K562 (cell line): Measurements from ENCODE around the gene MAPRE2. TPM values are rescaled to one million over a fixed set of nuclear protein-coding genes. Genes with fewer than 3 reads are reported as not detected.

ENCODE experiments used
- ATAC-seq: fragments of 200-7000 bp; cut with Tn5 transposase; 3 replicates; pipeline ENCODE4 v1.9.1; 2020; ENCODE audit warnings: moderate library complexity
- BruUV-seq: library from RNA; stranded (reverse); fragments of 400-500 nt; replicated peaks from 2 replicates; lab custom pipeline; 2021; lab: Mats Ljungman, UMichigan
- CTCF ChIA-PET: fragments of 300-600 bp; formaldehyde crosslinking; extraction: SDS; loops from one replicate; lab custom pipeline; 2021; ENCODE audit warnings: low intra/inter-chr PET ratio; lab: Yijun Ruan, JAX
- POLR2A ChIA-PET: fragments of 300-600, 350-650 bp; sonication (Branson Sonifier 250); formaldehyde crosslinking; extraction: SDS; loops from one replicate; lab custom pipeline; 2021; ENCODE audit warnings: antibody characterized with exemption, inconsistent platforms; lab: Yijun Ruan, JAX
- DNase-seq, 4 experiments: peaks; one replicate each; pipeline versions ENCODE4 v3.0.0 to v3.0.0-alpha.2; 2011 to 2018; ENCODE audit warnings: low spot score in 3 of 4, mixed read lengths in 3 of 4; ENCODE audit errors: extremely low read depth in 1 of 4
- FAIRE-seq: peaks from 2 replicates; lab custom pipeline; 2011; peaks lifted over from hg19 to GRCh38; lab: Jason Lieb, UNC
- H2AFZ ChIP-seq: 2 replicates; pipeline ENCODE4 v1.6.0; 2011; ENCODE audit warnings: low read depth, low read length, control low read depth, inconsistent platforms
- H3K27ac ChIP-seq: fragments of 200-600 bp; 3 replicates; pipeline ENCODE4 v1.8.0; 2011; ENCODE audit warnings: low read depth, mild to moderate bottlenecking, control low read depth, inconsistent platforms, low read length, moderate library complexity, mixed read lengths; ENCODE audit errors: extremely low read depth
- H3K27me3 ChIP-seq, 2 experiments: fragments of 300-600 bp in 1 of 2; 2 replicates in 1 of 2; 3 replicates in 1 of 2; pipeline versions ENCODE4 v1.6.0 to v1.8.0; 2011; ENCODE audit warnings: inconsistent platforms in 2 of 2, low read length in 2 of 2, mild to moderate bottlenecking in 1 of 2, mixed read lengths in 1 of 2, moderate library complexity in 1 of 2; ENCODE audit not compliant: control insufficient read depth in 2 of 2, insufficient read depth in 2 of 2
- H3K36me3 ChIP-seq: fragments of 300-600 bp; 3 replicates; pipeline ENCODE4 v1.8.0; 2011; ENCODE audit warnings: mild to moderate bottlenecking, low read length, inconsistent platforms; ENCODE audit not compliant: control insufficient read depth, insufficient read depth
- H3K4me1 ChIP-seq, 2 experiments: fragments of 200-600 bp in 1 of 2; replicated peaks in 1 of 2; 2 replicates in 1 of 2; 3 replicates in 1 of 2; pipeline versions ENCODE4 v1.5.1 to v1.8.0; 2011; ENCODE audit warnings: inconsistent platforms in 2 of 2, low read length in 2 of 2, mild to moderate bottlenecking in 1 of 2, mixed read lengths in 1 of 2, moderate library complexity in 1 of 2; ENCODE audit not compliant: control insufficient read depth in 2 of 2, insufficient read depth in 2 of 2
- H3K4me2 ChIP-seq: 2 replicates; pipeline ENCODE4 v1.6.1; 2011; ENCODE audit warnings: low read length, control low read depth, inconsistent platforms, mixed read lengths; ENCODE audit not compliant: insufficient read depth
- H3K4me3 ChIP-seq: fragments of 200-600 bp; sonication (generic), shearing (Covaris generic); 2 replicates; pipeline ENCODE4 v1.5.1; 2016; ENCODE audit warnings: control low read depth, inconsistent platforms
- H3K79me2 ChIP-seq: fragments of 200-600 bp; 3 replicates; pipeline ENCODE4 v1.8.0; 2011; ENCODE audit warnings: low read length, inconsistent platforms; ENCODE audit not compliant: control insufficient read depth, insufficient read depth
- H3K9ac ChIP-seq, 2 experiments: 2 replicates each; pipeline versions ENCODE4 v1.6.0 to v1.6.1; 2011; ENCODE audit warnings: low read depth in 2 of 2, low read length in 2 of 2, control low read depth in 1 of 2, inconsistent platforms in 1 of 2, mild to moderate bottlenecking in 1 of 2, mixed read lengths in 1 of 2; ENCODE audit not compliant: insufficient read depth in 1 of 2
- H3K9me1 ChIP-seq: one replicate; pipeline ENCODE4 v1.6.0; 2011; ENCODE audit warnings: inconsistent platforms, mild to moderate bottlenecking, low read length, moderate library complexity; ENCODE audit not compliant: control insufficient read depth, insufficient read depth
- H3K9me3 ChIP-seq: replicated peaks from 2 replicates; pipeline ENCODE4 v1.5.1; 2011; ENCODE audit warnings: low read depth, low read length, inconsistent platforms; ENCODE audit not compliant: control insufficient read depth, insufficient read depth
- H4K20me1 ChIP-seq: replicated peaks from 2 replicates; pipeline ENCODE4 v1.6.1; 2011; ENCODE audit warnings: low read length, inconsistent platforms, mixed read lengths; ENCODE audit not compliant: control insufficient read depth, insufficient read depth
- ATF3 ChIP-seq, 2 experiments: fragments of 450-650 bp in 1 of 2; sonication (generic) in 1 of 2; formaldehyde crosslinking in 1 of 2; IDR thresholded peaks in 1 of 2; conservative IDR thresholded peaks in 1 of 2; 2 replicates each; pipeline versions ENCODE4 v1.6.1 to v1.8.1; 2016 to 2023; ENCODE audit warnings: mild to moderate bottlenecking in 2 of 2, moderate library complexity in 2 of 2, inconsistent platforms in 1 of 2, missing genetic modification reagents in 1 of 2
- C11orf30 ChIP-seq: fragments of 450-650 bp; IDR thresholded peaks from 2 replicates; pipeline ENCODE4 v1.6.1; 2016; ENCODE audit warnings: low read depth, mild to moderate bottlenecking
- MAFF ChIP-seq: IDR thresholded peaks from 2 replicates; pipeline ENCODE4 v1.6.1; 2012; ENCODE audit warnings: low read length, improper control_type of control experiment
- MAFG ChIP-seq: fragments of 450-650 bp; conservative IDR thresholded peaks from 2 replicates; pipeline ENCODE4 v1.6.1; 2016; ENCODE audit warnings: missing genetic modification characterization, missing compliant biosample characterization
- MAFK ChIP-seq: IDR thresholded peaks from 2 replicates; pipeline ENCODE4 v1.6.1; 2011; ENCODE audit warnings: low read length, improper control_type of control experiment
- POLR2G ChIP-seq: fragments of 200-400 bp; formaldehyde crosslinking; IDR thresholded peaks from 2 replicates; pipeline ENCODE4 v1.6.1; 2017; ENCODE audit warnings: low read depth, mild to moderate bottlenecking, antibody characterized with exemption, low read length, moderate library complexity
- TSC22D4 ChIP-seq: fragments of 450-650 bp; IDR thresholded peaks from 2 replicates; pipeline ENCODE4 v1.6.1; 2016; ENCODE audit warnings: missing genetic modification characterization, missing biosample characterization, control low read depth
- ZNF316 ChIP-seq: fragments of 450-650 bp; IDR thresholded peaks from 2 replicates; pipeline ENCODE4 v1.6.1; 2016
- ZNF431 ChIP-seq: sonication (generic); formaldehyde crosslinking; IDR thresholded peaks from 2 replicates; pipeline ENCODE4 v1.8.0; 2022; ENCODE audit warnings: mild to moderate bottlenecking, missing genetic modification reagents
- in situ Hi-C: fragments of 300-500 bp; cut with MboI; formaldehyde crosslinking; loops from 4 replicates; pipeline ENCODE4 v1.15.0; 2018; ENCODE audit warnings: inconsistent platforms, mixed read lengths
- intact Hi-C: fragments of 100-400 bp; cut with micrococcal nuclease; formaldehyde crosslinking; loops from 2 replicates; pipeline ENCODE4 v1.14.2; 2022
- polyA plus RNA-seq, 8 experiments: library from polyadenylated mRNA; depleted of rRNA in 4 of 8; stranded (reverse) in 5 of 8; unstranded in 3 of 8; fragments of >200 nt; fragmentation: Nextera tagmentation in 2 of 8; fragmentation: Illumina TruSeq in 1 of 8; extraction: Ambion mirVana in 2 of 8; extraction: Trizol in 1 of 8; gene quantifications; 2 replicates each; pipeline versions ENCODE4 v1.2.1 to v1.2.3, GENCODE V29; 2011 to 2014; ENCODE audit warnings: inconsistent platforms in 1 of 8, missing spikeins in 1 of 8
- total RNA-seq, 7 experiments: library from RNA; depleted of rRNA in 6 of 7; stranded (reverse); fragments of >200 nt in 6 of 7; fragmentation: Illumina TruSeq in 2 of 7; extraction: Trizol in 2 of 7; gene quantifications; 2 replicates each; pipeline versions ENCODE4 v1.2.1 to v1.2.3, GENCODE V29; 2011 to 2021; ENCODE audit warnings: low replicate concordance in 1 of 7

MAPRE2 gene
- total and polyA plus RNA-seq, 9 of the 15 experiments (the other 6 are each of a cell fraction or from before 2014, with no cell fraction given), result 32.3 to 70.7 (median 40.7) TPM

- H3K79me2 ChIP-seq, result no peaks in the 10 kb centered on the region
- ChIA-PET POLR2A (interaction anchor here (1.2 kb wide), 1 partner anchor 8 kb away, joined by 4 read pairs; no protein-coding TSS in a partner anchor), CTCF (no interaction called here)
- intact Hi-C loops (loop anchor here (10.0 kb wide), 1 partner anchor 298 kb away; no protein-coding TSS in a partner anchor), in situ Hi-C loops (no loop called here)
- TF ChIP-seq POLR2G (no peak), ZNF431 (CRISPR knock-in tag) (no peak), ATF3 (IDR thresholded peaks at IDR 0.05) (peak; percentile 41; the same call in 1 of the 2 replicates), ATF3 (CRISPR knock-in tag; conservative IDR thresholded peaks at IDR 0.05) (no peak), MAFF (peak; percentile 77), MAFG (tag) (peak; percentile 78), TSC22D4 (tag) (no peak), ZNF316 (peak; percentile 88), C11orf30 (peak; percentile 78), MAFK (peak; percentile 68)
- DNase-seq, result no peak
- no TSS peak for BruUV-seq
- no peaks in the 10 kb centered on the region; a peak in 1 of 5 replicates for H3K4me1 ChIP-seq
- no peak overlapping the region for H2AFZ ChIP-seq
- H3K4me2 ChIP-seq, result no peak overlapping the region
- no peak for ATAC-seq
- peaks cover 4 to 5% of the 10 kb centered on the region in 2 experiments; a peak in 3 of 5 replicates for H3K27me3 ChIP-seq
- H3K9ac ChIP-seq, result no peak overlapping the region
- no peaks in the 10 kb centered on the region for H3K9me3 ChIP-seq
- H3K27ac ChIP-seq, result no peak overlapping the region
- no peak for FAIRE-seq
- no peak overlapping the region for H3K4me3 ChIP-seq
- H3K36me3 ChIP-seq, result no peaks in the 10 kb centered on the region
- H3K9me1 ChIP-seq, result no peaks in the 10 kb centered on the region
- no peaks in the 10 kb centered on the region for H4K20me1 ChIP-seq
Measured at GRCh38 chr18:35163014-35163539, 121.9 kb downstream of the MAPRE2 start.
